GM23338 (cell line): ENCODE data around the gene AMBRA1. TPM values are rescaled to one million over a fixed set of nuclear protein-coding genes. Genes with fewer than 3 reads are reported as not detected.

ENCODE experiments used
- ATAC-seq: fragments of 200-7000 bp; cut with Tn5 transposase; 3 replicates; pipeline ENCODE4 v1.9.1; 2020
- DNase-seq: peaks from one replicate; pipeline ENCODE4 v3.0.0-alpha.2; 2015; ENCODE audit warnings: low spot score
- H2AFZ ChIP-seq: fragments of 200-600 bp; sonication (generic); 2 replicates; pipeline ENCODE4 v1.8.0; 2016; ENCODE audit warnings: antibody characterized with exemption, mild to moderate bottlenecking, moderate library complexity
- H3F3A ChIP-seq: fragments of 200-600 bp; sonication (generic); replicated peaks from 2 replicates; pipeline ENCODE4 v1.8.0; 2017; ENCODE audit warnings: antibody characterized with exemption, mixed run types, low read depth
- H3K27ac ChIP-seq: fragments of 200-600 bp; sonication (generic); 2 replicates; pipeline ENCODE4 v1.6.1; 2016; ENCODE audit warnings: low read depth
- H3K27me3 ChIP-seq: fragments of 200-600 bp; sonication (generic); 2 replicates; pipeline ENCODE4 v1.8.0; 2016; ENCODE audit warnings: mild to moderate bottlenecking, mixed run types, moderate library complexity; ENCODE audit not compliant: insufficient read depth
- H3K36me3 ChIP-seq: fragments of 200-600 bp; sonication (generic); 2 replicates; pipeline ENCODE4 v1.8.0; 2016; ENCODE audit warnings: mild to moderate bottlenecking; ENCODE audit not compliant: insufficient read depth
- H3K4me1 ChIP-seq: fragments of 200-600 bp; sonication (generic); 2 replicates; pipeline ENCODE4 v1.8.0; 2016; ENCODE audit warnings: mild to moderate bottlenecking, moderate library complexity; ENCODE audit not compliant: insufficient read depth
- H3K4me2 ChIP-seq: fragments of 200-600 bp; sonication (generic); 2 replicates; pipeline ENCODE4 v1.7.1; 2017; ENCODE audit warnings: mixed run types
- H3K4me3 ChIP-seq: fragments of 200-600 bp; sonication (generic); 2 replicates; pipeline ENCODE4 v1.6.1; 2016; ENCODE audit warnings: mixed run types
- H3K79me2 ChIP-seq: fragments of 200-600 bp; sonication (generic); replicated peaks from 2 replicates; pipeline ENCODE4 v1.8.0; 2017; ENCODE audit warnings: mild to moderate bottlenecking; ENCODE audit not compliant: insufficient read depth
- H3K9me2 ChIP-seq: fragments of 200-600 bp; sonication (generic); 2 replicates; pipeline ENCODE4 v1.8.0; 2017; ENCODE audit not compliant: insufficient read depth
- H4K20me1 ChIP-seq: fragments of 200-600 bp; sonication (generic); replicated peaks from 2 replicates; pipeline ENCODE4 v1.8.0; 2017; ENCODE audit warnings: mild to moderate bottlenecking; ENCODE audit not compliant: insufficient read depth
- H3K27ac Mint-ChIP-seq: 2 replicates; pipeline ENCODE4 v1.8.0; 2020; ENCODE audit warnings: inconsistent platforms, mild to moderate bottlenecking, moderate library complexity, mixed read lengths
- H3K27me3 Mint-ChIP-seq: 3 replicates; pipeline ENCODE4 v1.8.0; 2022; ENCODE audit warnings: low read depth, mild to moderate bottlenecking, moderate library complexity, mixed read lengths, inconsistent platforms; ENCODE audit not compliant: insufficient read depth, poor library complexity
- H3K36me3 Mint-ChIP-seq: 3 replicates; pipeline ENCODE4 v1.8.0; 2021; ENCODE audit warnings: low read depth, mild to moderate bottlenecking, inconsistent platforms, moderate library complexity, mixed read lengths
- H3K4me1 Mint-ChIP-seq: 3 replicates; pipeline ENCODE4 v1.8.0; 2020; ENCODE audit warnings: mild to moderate bottlenecking, inconsistent platforms, mixed read lengths
- H3K4me3 Mint-ChIP-seq: 3 replicates; pipeline ENCODE4 v1.8.0; 2021; ENCODE audit warnings: moderate library complexity, mild to moderate bottlenecking, inconsistent platforms, mixed read lengths
- H3K9me3 Mint-ChIP-seq: 3 replicates; pipeline ENCODE4 v1.8.0; 2020; ENCODE audit warnings: moderate library complexity, mild to moderate bottlenecking, inconsistent platforms, mixed read lengths
- CREB1 ChIP-seq: fragments of 250-450 bp; sonication (Bioruptor Pico); IDR thresholded peaks from 2 replicates; pipeline ENCODE4 v1.5.0; 2020; ENCODE audit warnings: low read depth, mild to moderate bottlenecking, moderate library complexity
- EZH2 ChIP-seq: fragments of 200-600 bp; sonication (generic); IDR thresholded peaks from one replicate; pipeline ENCODE4 v1.8.0; 2017; ENCODE audit warnings: antibody characterized with exemption, mild to moderate bottlenecking, low read depth; ENCODE audit not compliant: unreplicated experiment
- EZH2phosphoT487 ChIP-seq: fragments of 200-600 bp; sonication (generic); IDR thresholded peaks from one replicate; pipeline ENCODE4 v1.8.1; 2018; ENCODE audit warnings: antibody characterized with exemption; ENCODE audit not compliant: unreplicated experiment
- JUNB ChIP-seq: IDR thresholded peaks from one replicate; pipeline ENCODE4 v1.6.1; 2016; ENCODE audit warnings: antibody characterized with exemption; ENCODE audit not compliant: unreplicated experiment
- NANOG ChIP-seq: IDR thresholded peaks from 2 replicates; pipeline ENCODE4 v1.6.1; 2016; ENCODE audit warnings: antibody characterized with exemption, borderline replicate concordance
- POLR2AphosphoS5 ChIP-seq: IDR thresholded peaks from 2 replicates; pipeline ENCODE4 v1.6.1; 2016; ENCODE audit warnings: antibody characterized with exemption, low read depth
- REST ChIP-seq: IDR thresholded peaks from one replicate; pipeline ENCODE4 v1.6.1; 2018; ENCODE audit warnings: antibody characterized with exemption; ENCODE audit not compliant: unreplicated experiment
- STAT1 ChIP-seq: IDR thresholded peaks from one replicate; pipeline ENCODE4 v1.6.1; 2016; ENCODE audit warnings: antibody characterized with exemption; ENCODE audit not compliant: unreplicated experiment
- ZNF114 ChIP-seq: fragments of 250-450 bp; sonication (Bioruptor Pico); IDR thresholded peaks from 2 replicates; pipeline ENCODE4 v1.5.0; 2020; ENCODE audit warnings: mild to moderate bottlenecking, moderate library complexity
- ZNF331 ChIP-seq: fragments of 250-450 bp; sonication (Bioruptor Pico); IDR thresholded peaks from 2 replicates; pipeline ENCODE4 v1.5.0; 2020; ENCODE audit warnings: low read depth, mild to moderate bottlenecking, moderate library complexity
- polyA plus RNA-seq: library from polyadenylated mRNA; unstranded; fragments of >200 nt; fragmentation: Nextera tagmentation; extraction: Ambion mirVana; gene quantifications from 2 replicates; pipeline ENCODE4 v1.2.1, GENCODE V29; 2016
- total RNA-seq: library from RNA; depleted of rRNA; stranded (reverse); fragments of >200 nt; shearing (Covaris generic); gene quantifications from 2 replicates; pipeline ENCODE4 v1.2.3, GENCODE V29; 2014
- TF ChIP-seq, protein P1 (sequence below): IDR thresholded peaks from 2 replicates; pipeline ENCODE4 v1.6.1; 2016; ENCODE audit warnings: antibody characterized with exemption
- TF ChIP-seq, protein P2 (sequence below), 2 experiments: fragments of 200-600 bp in 1 of 2; sonication (generic) in 1 of 2; conservative IDR thresholded peaks; 2 replicates each; pipeline versions ENCODE4 v1.5.1 to v1.6.1; 2016 to 2017; ENCODE audit warnings: antibody characterized with exemption in 2 of 2, low read depth in 2 of 2, mild to moderate bottlenecking in 2 of 2, moderate library complexity in 1 of 2
- TF ChIP-seq, protein P3 (sequence below): fragments of 250-450 bp; sonication (Bioruptor Pico); IDR thresholded peaks from 2 replicates; pipeline ENCODE4 v1.5.0; 2020; ENCODE audit warnings: mild to moderate bottlenecking, moderate library complexity

Gene AMBRA1
- total and polyA plus RNA-seq, 2 experiments from 2014 or later = 8.3 to 34.8 TPM

DNA sequence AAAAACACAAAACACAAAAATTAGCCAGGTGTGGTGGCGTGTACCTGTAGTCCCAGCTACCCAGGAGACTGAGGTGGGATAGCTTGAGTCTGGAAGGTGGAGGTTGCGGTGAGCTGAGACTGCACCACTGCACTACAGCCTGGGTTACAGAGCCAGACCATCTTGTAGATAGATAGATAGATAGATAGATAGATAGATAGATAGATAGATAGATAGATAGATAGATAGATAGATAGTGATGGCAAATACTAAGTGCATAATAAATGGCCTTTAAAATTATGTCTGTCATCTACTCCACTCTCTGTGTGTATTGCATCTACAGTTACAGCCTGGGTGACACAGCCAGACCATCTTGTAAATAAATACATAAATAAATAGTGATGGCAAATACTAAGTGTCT is 146.3 kb downstream of the AMBRA1 start:
- no peak overlapping the region for H3K4me3 Mint-ChIP-seq
- H3K27ac Mint-ChIP-seq = no peak overlapping the region
- peaks cover 7% of the 10 kb centered on the region for H3K36me3 Mint-ChIP-seq
- TF ChIP-seq POLR2AphosphoS5 = no peak
- TF ChIP-seq EZH2 = no peak
- TF ChIP-seq, protein P1, sequence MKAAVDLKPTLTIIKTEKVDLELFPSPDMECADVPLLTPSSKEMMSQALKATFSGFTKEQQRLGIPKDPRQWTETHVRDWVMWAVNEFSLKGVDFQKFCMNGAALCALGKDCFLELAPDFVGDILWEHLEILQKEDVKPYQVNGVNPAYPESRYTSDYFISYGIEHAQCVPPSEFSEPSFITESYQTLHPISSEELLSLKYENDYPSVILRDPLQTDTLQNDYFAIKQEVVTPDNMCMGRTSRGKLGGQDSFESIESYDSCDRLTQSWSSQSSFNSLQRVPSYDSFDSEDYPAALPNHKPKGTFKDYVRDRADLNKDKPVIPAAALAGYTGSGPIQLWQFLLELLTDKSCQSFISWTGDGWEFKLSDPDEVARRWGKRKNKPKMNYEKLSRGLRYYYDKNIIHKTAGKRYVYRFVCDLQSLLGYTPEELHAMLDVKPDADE = no peak
- no peak for TF ChIP-seq REST
- TF ChIP-seq, protein P2, sequence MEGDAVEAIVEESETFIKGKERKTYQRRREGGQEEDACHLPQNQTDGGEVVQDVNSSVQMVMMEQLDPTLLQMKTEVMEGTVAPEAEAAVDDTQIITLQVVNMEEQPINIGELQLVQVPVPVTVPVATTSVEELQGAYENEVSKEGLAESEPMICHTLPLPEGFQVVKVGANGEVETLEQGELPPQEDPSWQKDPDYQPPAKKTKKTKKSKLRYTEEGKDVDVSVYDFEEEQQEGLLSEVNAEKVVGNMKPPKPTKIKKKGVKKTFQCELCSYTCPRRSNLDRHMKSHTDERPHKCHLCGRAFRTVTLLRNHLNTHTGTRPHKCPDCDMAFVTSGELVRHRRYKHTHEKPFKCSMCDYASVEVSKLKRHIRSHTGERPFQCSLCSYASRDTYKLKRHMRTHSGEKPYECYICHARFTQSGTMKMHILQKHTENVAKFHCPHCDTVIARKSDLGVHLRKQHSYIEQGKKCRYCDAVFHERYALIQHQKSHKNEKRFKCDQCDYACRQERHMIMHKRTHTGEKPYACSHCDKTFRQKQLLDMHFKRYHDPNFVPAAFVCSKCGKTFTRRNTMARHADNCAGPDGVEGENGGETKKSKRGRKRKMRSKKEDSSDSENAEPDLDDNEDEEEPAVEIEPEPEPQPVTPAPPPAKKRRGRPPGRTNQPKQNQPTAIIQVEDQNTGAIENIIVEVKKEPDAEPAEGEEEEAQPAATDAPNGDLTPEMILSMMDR (conservative IDR thresholded peaks at IDR 0.05; ENCODE audit: low read depth in 2 of 2) = no peak
- no peak for TF ChIP-seq ZNF331 (CRISPR knock-in tag)
- no peak for TF ChIP-seq NANOG
- no peak for TF ChIP-seq CREB1 (CRISPR knock-in tag)
- TF ChIP-seq ZNF114 = no peak
- no peak for TF ChIP-seq JUNB
- TF ChIP-seq EZH2phosphoT487 = no peak
- TF ChIP-seq, protein P3, sequence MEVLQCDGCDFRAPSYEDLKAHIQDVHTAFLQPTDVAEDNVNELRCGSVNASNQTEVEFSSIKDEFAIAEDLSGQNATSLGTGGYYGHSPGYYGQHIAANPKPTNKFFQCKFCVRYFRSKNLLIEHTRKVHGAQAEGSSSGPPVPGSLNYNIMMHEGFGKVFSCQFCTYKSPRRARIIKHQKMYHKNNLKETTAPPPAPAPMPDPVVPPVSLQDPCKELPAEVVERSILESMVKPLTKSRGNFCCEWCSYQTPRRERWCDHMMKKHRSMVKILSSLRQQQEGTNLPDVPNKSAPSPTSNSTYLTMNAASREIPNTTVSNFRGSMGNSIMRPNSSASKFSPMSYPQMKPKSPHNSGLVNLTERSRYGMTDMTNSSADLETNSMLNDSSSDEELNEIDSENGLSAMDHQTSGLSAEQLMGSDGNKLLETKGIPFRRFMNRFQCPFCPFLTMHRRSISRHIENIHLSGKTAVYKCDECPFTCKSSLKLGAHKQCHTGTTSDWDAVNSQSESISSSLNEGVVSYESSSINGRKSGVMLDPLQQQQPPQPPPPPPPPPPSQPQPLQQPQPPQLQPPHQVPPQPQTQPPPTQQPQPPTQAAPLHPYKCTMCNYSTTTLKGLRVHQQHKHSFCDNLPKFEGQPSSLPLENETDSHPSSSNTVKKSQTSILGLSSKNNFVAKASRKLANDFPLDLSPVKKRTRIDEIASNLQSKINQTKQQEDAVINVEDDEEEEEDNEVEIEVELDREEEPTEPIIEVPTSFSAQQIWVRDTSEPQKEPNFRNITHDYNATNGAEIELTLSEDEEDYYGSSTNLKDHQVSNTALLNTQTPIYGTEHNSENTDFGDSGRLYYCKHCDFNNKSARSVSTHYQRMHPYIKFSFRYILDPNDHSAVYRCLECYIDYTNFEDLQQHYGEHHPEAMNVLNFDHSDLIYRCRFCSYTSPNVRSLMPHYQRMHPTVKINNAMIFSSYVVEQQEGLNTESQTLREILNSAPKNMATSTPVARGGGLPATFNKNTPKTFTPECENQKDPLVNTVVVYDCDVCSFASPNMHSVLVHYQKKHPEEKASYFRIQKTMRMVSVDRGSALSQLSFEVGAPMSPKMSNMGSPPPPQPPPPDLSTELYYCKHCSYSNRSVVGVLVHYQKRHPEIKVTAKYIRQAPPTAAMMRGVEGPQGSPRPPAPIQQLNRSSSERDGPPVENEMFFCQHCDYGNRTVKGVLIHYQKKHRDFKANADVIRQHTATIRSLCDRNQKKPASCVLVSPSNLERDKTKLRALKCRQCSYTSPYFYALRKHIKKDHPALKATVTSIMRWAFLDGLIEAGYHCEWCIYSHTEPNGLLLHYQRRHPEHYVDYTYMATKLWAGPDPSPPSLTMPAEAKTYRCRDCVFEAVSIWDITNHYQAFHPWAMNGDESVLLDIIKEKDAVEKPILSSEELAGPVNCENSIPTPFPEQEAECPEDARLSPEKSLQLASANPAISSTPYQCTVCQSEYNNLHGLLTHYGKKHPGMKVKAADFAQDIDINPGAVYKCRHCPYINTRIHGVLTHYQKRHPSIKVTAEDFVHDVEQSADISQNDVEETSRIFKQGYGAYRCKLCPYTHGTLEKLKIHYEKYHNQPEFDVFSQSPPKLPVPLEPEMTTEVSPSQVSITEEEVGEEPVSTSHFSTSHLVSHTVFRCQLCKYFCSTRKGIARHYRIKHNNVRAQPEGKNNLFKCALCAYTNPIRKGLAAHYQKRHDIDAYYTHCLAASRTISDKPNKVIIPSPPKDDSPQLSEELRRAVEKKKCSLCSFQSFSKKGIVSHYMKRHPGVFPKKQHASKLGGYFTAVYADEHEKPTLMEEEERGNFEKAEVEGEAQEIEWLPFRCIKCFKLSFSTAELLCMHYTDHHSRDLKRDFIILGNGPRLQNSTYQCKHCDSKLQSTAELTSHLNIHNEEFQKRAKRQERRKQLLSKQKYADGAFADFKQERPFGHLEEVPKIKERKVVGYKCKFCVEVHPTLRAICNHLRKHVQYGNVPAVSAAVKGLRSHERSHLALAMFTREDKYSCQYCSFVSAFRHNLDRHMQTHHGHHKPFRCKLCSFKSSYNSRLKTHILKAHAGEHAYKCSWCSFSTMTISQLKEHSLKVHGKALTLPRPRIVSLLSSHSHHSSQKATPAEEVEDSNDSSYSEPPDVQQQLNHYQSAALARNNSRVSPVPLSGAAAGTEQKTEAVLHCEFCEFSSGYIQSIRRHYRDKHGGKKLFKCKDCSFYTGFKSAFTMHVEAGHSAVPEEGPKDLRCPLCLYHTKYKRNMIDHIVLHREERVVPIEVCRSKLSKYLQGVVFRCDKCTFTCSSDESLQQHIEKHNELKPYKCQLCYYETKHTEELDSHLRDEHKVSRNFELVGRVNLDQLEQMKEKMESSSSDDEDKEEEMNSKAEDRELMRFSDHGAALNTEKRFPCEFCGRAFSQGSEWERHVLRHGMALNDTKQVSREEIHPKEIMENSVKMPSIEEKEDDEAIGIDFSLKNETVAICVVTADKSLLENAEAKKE (CRISPR knock-in tag) = no peak
- TF ChIP-seq STAT1 = no peak
- DNase-seq (no peak), ATAC-seq (no peak)
- H3K4me1 Mint-ChIP-seq = peaks cover 40% of the 10 kb centered on the region
- H2AFZ ChIP-seq = no peak overlapping the region
- H3K9me3 Mint-ChIP-seq = no peaks in the 10 kb centered on the region
- H3K36me3 ChIP-seq = no peaks in the 10 kb centered on the region
- no peak overlapping the region for H3K4me3 ChIP-seq
- H3K4me1 ChIP-seq = peaks cover 13% of the 10 kb centered on the region
- no peaks in the 10 kb centered on the region for H3K9me2 ChIP-seq
- 0 out of 2 replicates have a peak, but pooled peaks cover 3% of the 10 kb centered on the region for H3F3A ChIP-seq
- H3K27me3 ChIP-seq = no peaks in the 10 kb centered on the region
- no peak overlapping the region for H3K27ac ChIP-seq
- H3K79me2 ChIP-seq = peaks cover 16% of the 10 kb centered on the region; the same call in 1 of the 2 replicates
- H3K27me3 Mint-ChIP-seq = peaks cover 3% of the 10 kb centered on the region
- H4K20me1 ChIP-seq = peaks cover 10% of the 10 kb centered on the region; the same call in 1 of the 2 replicates
- no peak overlapping the region for H3K4me2 ChIP-seq
